Esophagus muscularis mucosa (tissue), 4 donors: ENCODE measurements around the gene CNN2. TPM values are rescaled to one million over a fixed set of nuclear protein-coding genes. Genes with fewer than 3 reads are reported as not detected.

Experiments
- DNase-seq: peaks from one replicate; pipeline ENCODE4 v3.0.0-alpha.2; 2017; ENCODE audit errors: extremely low spot score
- H3K27ac ChIP-seq, 4 donors: fragments of 200-600 bp; sonication (generic); replicated peaks in 1 of 4; 1 replicate in 3 of 4; 2 replicates in 1 of 4; pipeline ENCODE4 v1.5.1; 2016 to 2019; ENCODE audit warnings: mild to moderate bottlenecking in 1 of 4
- H3K27me3 ChIP-seq, 4 donors: fragments of 200-600 bp; sonication (generic); one replicate each; pipeline versions ENCODE4 v1.5.1 to v1.6.0; 2016 to 2019
- H3K36me3 ChIP-seq, 4 donors: fragments of 200-600 bp; sonication (generic); one replicate each; pipeline ENCODE4 v1.5.1; 2016 to 2019
- H3K4me1 ChIP-seq, 4 donors: fragments of 200-600 bp; sonication (generic); one replicate each; pipeline ENCODE4 v1.5.1; 2016 to 2019
- H3K4me3 ChIP-seq, 4 donors: fragments of 200-600 bp; sonication (generic); 1 replicate in 2 of 4; 2 replicates in 2 of 4; pipeline ENCODE4 v1.5.1; 2016 to 2019; ENCODE audit warnings: mild to moderate bottlenecking in 4 of 4, moderate library complexity in 1 of 4
- H3K9me3 ChIP-seq, 4 donors: fragments of 200-600 bp; sonication (generic); 1 replicate in 3 of 4; 2 replicates in 1 of 4; pipeline ENCODE4 v1.5.1; 2016 to 2019
- CTCF ChIP-seq, 3 experiments: fragments of 200-600 bp in 2 of 3; fragments of 450-650 bp in 1 of 3; sonication (generic) in 2 of 3; IDR thresholded peaks; one replicate each; pipeline ENCODE4 v1.5.1; 2017 to 2019; ENCODE audit warnings: antibody characterized with exemption in 3 of 3, mild to moderate bottlenecking in 2 of 3, moderate library complexity in 1 of 3
- EP300 ChIP-seq: sonication (generic); formaldehyde crosslinking; IDR thresholded peaks from one replicate; pipeline ENCODE4 v1.6.1; 2017; ENCODE audit warnings: antibody characterized with exemption
- POLR2A ChIP-seq: fragments of 450-650 bp; IDR thresholded peaks from one replicate; pipeline ENCODE4 v1.6.1; 2017; ENCODE audit warnings: antibody characterized with exemption, moderate library complexity, mild to moderate bottlenecking, low read depth
- POLR2AphosphoS5 ChIP-seq, 2 donors: sonication (generic); formaldehyde crosslinking; IDR thresholded peaks; one replicate each; pipeline ENCODE4 v1.6.1; 2017; ENCODE audit warnings: antibody characterized with exemption in 2 of 2
- WGBS: methylation state at CpG from one replicate; pipeline ENCODE4 v1.1.5; 2018; 5-methylcytosine and 5-hydroxymethylcytosine counted together
- intact Hi-C: fragments of 100-400 bp; cut with DNase I; formaldehyde crosslinking; loops from one replicate; pipeline ENCODE4 v1.15.1; 2023
- total RNA-seq, 4 donors: library from RNA; depleted of rRNA; stranded (reverse); fragments of >200 nt; gene quantifications; one replicate each; pipeline versions ENCODE4 v1.1.0 to v1.2.1, GENCODE V29; 2016

Gene CNN2
- total RNA-seq, 4 donors from 2014 or later: 47.3 to 98.1 (median 81.3) TPM

GRCh38 chr19:1012334-1012733 is 14.1 kb upstream of the CNN2 start:
- H3K9me3 ChIP-seq: no peaks in the 10 kb centered on the region
- peaks cover 27 to 45% (median 32%) of the 10 kb centered on the region in 4 donors for H3K4me1 ChIP-seq
- H3K27ac ChIP-seq: no peak overlapping the region
- peaks cover 48 to 69% (median 67%) of the 10 kb centered on the region in 4 donors for H3K36me3 ChIP-seq
- no peak for TF ChIP-seq CTCF (IDR thresholded peaks at IDR 0.05)
- no peak for TF ChIP-seq EP300
- TF ChIP-seq POLR2A: no peak
- TF ChIP-seq POLR2AphosphoS5 (IDR thresholded peaks at IDR 0.05): no peak
- H3K27me3 ChIP-seq: no peaks in the 10 kb centered on the region
- intact Hi-C loops: no loop called here
- DNase-seq: no peak
- no peak overlapping the region for H3K4me3 ChIP-seq
- 83% methylated on average over 3 of the region's 18 CpGs for WGBS

GRCh38 chr19:1013218-1013617 is 13.2 kb upstream of the CNN2 start:
- WGBS: no CpG with 5 or more reads among the region's 10 CpGs
- H3K27me3 ChIP-seq: no peaks in the 10 kb centered on the region
- no peak for DNase-seq
- H3K4me1 ChIP-seq: peaks cover 36 to 54% (median 41%) of the 10 kb centered on the region in 4 donors
- H3K9me3 ChIP-seq: no peaks in the 10 kb centered on the region
- TF ChIP-seq POLR2AphosphoS5 (IDR thresholded peaks at IDR 0.05) (no peak), POLR2A (no peak), EP300 (no peak), CTCF (IDR thresholded peaks at IDR 0.05) (no peak)
- no peak overlapping the region for H3K4me3 ChIP-seq
- H3K36me3 ChIP-seq: peaks cover 48 to 69% (median 67%) of the 10 kb centered on the region in 4 donors
- intact Hi-C loops: no loop called here
- H3K27ac ChIP-seq: no peak overlapping the region

GRCh38 chr19:1014161-1015060 is 12.0 kb upstream of the CNN2 start:
- H3K4me1 ChIP-seq: peaks cover 48 to 66% (median 53%) of the 10 kb centered on the region in 4 donors
- no peaks in the 10 kb centered on the region for H3K9me3 ChIP-seq
- DNase-seq: no peak
- H3K36me3 ChIP-seq: peaks cover 43 to 58% (median 56%) of the 10 kb centered on the region in 4 donors
- whole genome bisulfite sequencing: 93% methylated on average over 35 of the region's 49 CpGs
- no peak overlapping the region for H3K27ac ChIP-seq
- intact Hi-C loops: no loop called here
- H3K4me3 ChIP-seq: no peak overlapping the region
- H3K27me3 ChIP-seq: no peaks in the 10 kb centered on the region
- TF ChIP-seq CTCF (IDR thresholded peaks at IDR 0.05): no peak

GRCh38 chr19:1015061-1015781 is 11.2 kb upstream of the CNN2 start:
- 90% methylated on average over 7 of the region's 29 CpGs for WGBS
- DNase-seq: no peak
- intact Hi-C loops: no loop called here
- Histone ChIP-seq H3K27me3 (no peaks in the 10 kb centered on the region), H3K4me1 (peaks cover 56 to 74% (median 61%) of the 10 kb centered on the region in 4 donors), H3K9me3 (no peaks in the 10 kb centered on the region), H3K27ac (no peak overlapping the region), H3K36me3 (peaks cover 36 to 50% (median 48%) of the 10 kb centered on the region in 4 donors), H3K4me3 (no peak overlapping the region)
- TF ChIP-seq POLR2AphosphoS5 (IDR thresholded peaks at IDR 0.05): no peak
- TF ChIP-seq POLR2A: no peak
- TF ChIP-seq CTCF (IDR thresholded peaks at IDR 0.05): no peak
- TF ChIP-seq EP300: no peak
